GM19193 (cell line): ENCODE data around the gene RHEB.

Experiments
- POLR2A ChIP-seq: IDR thresholded peaks from 4 replicates; pipeline ENCODE4 v1.6.1; 2011; ENCODE audit not compliant: insufficient read depth, insufficient read length; ENCODE audit errors: extremely low read depth

The RHEB gene

DNA sequence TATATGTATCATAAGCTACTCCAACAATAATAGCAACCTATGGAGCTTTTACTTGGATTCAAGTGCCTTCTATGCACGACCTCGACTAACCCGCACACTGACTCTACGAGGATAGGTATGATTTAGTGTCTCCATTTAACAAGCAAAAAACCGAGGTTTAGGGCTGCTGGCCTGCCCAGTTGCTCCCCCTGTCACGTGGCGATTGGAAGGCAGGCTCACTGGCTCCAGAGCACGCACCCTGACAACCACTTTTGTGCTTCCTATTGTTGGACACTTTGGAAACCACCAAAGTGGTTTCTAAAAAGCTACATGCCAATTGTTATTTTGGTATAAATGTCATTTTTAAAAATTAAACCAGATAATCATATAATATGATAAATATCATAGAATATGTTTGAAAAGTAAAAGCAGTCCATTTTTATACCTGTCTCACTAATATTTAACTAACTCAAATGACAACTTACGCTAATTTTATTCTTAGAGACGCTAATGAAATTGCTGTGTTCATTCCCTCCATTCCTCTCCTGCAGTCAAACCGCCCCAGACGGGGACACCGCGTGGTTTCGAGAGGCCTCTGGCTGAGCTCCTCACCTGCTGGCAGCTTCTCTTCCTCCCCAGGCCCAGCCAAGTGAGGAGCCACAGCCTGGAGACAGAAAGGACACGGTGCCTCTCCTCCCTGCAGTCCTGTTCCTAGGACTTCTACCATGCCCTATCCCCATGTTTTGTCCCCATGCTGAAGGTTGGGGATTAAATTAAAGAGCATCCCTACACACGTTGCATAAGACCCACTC is 22.2 kb upstream of the RHEB start:
- TF ChIP-seq POLR2A, result no peak

DNA sequence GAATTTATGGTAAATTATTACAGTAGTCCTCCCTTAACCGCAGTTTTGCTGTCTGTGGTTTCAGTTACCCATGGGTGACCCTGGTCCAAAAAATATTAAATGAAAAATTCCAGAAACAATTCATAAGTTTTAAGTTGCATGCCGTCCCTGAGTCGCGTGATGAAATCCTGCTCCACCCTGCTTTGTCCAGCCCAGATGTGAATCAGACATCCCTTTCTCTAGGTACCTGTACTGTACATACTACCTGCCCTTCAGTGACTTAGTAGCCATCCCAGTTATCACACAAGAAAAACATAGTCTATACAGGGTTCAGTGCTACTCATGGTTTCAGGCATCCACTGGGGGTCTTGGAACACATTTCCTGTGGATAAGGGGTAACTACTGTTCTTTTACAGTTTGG is 20.5 kb upstream of the RHEB start:
- TF ChIP-seq POLR2A, result no peak

DNA sequence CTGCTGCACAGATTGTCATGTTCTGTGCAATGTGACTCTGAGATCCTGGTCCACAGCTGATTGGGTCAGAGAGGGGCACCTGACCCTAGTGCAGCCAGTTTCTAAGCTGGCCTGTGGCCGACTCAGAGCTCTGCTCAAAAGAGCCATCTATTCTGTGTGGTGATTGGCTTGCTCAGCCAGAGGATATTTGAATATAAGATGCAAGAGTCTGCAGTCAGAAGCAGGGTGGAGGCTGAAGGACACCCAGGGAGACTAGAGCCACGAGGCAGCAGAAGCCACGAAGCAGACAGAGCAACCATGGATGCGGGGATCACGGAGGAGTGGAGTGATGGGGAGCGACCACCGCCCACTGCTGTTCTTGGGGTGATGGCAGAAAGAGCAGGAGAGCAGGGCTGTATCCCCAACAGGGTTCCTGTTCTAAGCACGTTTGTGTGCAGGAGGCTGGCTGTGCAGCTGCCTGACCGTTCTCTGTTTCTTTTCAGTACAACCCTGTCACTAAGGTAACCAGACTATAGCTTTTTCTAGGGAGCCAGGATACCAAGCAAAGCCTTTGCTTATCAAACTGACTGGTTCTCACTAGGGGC is 19.5 kb upstream of the RHEB start:
- TF ChIP-seq POLR2A, result no peak

DNA sequence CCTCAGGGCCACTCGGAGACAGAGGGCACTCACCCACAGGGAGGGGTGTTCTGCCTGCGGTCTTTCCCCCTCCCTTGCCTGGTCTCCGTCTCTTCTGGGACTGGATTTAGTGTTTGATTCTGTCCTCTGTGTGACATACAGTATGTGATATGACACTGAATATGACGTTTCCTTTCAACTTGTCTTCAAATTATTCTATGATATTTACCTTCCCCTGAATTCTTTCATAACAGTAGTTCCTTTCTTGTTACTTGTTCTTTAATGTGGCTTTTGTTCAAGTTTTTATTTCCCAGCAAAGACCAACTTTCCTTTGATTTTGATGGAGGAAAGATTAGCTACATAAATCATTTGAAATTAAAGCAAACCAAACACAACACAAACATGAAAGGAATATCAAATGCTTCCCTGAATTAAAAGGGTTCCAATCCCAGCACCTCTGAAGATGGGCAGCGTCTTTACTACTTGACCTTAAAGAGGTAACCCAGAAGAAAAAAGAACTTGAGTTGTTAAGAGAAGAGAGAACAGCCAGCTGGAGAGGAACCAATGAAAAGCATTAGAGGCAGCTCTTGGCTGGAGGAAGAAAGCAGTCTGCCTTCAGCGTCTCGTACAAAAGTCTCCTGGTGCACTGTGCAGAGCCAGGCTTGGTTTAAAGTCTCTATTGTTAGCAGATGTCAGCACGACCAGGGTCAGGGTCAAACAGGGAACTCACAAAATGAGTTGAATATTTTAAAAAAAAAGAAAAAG is 18.3 kb upstream of the RHEB start:
- no peak for TF ChIP-seq POLR2A

DNA sequence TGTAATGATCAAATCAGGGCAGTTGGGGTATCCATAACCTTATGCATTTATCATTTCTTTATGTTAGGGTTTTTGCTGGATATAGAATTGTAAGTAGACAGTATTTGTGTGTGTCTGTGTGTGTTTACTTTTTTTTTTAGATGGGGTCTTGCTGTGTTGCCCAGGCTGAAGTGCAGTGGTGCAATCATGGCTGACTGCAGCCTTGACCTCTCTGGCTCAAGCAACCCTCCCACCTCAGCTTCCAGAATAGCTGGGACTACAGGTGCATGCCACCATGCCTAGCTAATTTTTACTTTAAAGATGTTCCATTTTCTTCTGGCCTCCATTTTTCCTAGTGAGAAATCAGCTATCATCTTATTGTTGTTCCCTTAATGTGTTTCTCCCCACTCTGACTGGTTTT is 10.1 kb upstream of the RHEB start:
- TF ChIP-seq POLR2A, result no peak

DNA sequence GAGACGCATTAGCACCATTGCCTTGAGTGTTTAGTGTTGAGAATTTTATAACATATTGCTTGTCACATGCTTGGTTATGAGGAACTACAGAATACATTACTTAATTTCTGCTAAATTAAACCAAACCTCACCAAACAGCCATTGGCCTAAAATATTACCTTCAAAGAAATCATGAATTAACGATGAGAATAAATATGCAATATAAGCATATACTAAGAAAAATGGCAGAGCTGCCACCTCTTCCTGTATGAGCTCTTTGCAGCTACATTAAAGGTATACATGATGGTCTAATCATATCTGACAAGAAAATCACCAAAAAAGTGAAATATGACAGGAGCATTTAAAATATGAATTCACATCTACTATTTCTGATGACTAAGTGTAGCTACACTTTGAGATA is 5.2 kb upstream of the RHEB start:
- no peak for TF ChIP-seq POLR2A

DNA sequence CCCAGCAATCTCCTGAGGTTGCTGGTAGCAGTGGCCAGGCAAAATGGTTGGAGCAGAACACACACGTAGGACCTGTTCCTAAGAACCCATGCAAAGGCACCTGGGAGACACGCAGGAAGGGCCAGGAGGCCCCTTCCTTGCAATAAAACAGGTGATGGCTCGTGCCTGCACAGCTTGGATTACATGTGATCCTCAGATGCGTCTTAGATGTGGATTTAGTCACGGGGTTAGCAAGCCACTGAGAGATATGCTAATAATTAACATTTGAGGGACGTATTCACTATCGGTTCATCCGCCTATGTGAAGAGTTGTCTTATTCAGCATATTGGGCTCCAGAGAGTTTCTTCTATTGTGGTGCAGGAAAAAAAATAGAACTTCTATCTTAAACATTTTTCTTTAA is 4.6 kb upstream of the RHEB start:
- TF ChIP-seq POLR2A, result no peak

DNA sequence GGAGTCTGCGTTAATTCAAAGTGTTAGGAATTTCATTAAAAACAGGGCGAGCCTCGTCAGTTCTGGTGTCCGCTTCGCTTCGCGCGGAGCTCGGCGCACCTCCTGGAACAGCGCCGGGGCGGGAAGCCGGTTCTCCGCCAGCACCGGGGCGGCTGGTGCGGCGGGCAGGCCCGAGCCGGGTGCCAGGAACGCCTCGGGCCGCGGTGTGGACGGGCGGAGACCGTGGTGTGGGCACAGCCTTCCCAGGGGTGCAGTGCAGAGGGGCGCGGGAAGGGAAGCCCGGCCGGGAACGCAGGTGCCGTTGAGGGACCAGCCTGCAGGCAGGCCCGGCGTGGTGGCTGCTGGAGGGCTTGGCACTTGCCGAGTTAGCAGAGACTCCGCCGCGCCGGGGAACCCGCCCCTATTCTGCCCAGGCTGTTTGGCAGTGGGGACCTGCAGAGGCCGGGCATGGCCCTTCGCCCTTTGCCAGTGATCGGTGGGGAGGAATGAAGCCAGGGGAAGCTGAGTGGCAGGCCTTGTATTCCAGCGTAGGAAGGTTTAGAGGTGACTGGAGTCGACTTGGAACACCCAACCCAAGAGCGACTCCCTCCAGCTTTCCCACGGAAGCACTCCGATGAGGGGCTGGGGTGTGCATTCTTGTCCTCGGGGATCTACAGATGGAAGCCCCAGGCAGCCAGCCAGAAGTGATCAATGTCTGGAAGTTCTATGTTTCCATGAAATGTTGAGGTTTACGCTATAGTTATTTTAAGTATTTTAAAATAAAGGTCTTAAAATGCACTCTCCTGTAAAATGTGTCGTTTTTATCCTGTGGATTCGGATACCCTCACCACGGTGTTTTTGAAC is 945 bp upstream of the RHEB start:
- TF ChIP-seq POLR2A, result no peak

DNA sequence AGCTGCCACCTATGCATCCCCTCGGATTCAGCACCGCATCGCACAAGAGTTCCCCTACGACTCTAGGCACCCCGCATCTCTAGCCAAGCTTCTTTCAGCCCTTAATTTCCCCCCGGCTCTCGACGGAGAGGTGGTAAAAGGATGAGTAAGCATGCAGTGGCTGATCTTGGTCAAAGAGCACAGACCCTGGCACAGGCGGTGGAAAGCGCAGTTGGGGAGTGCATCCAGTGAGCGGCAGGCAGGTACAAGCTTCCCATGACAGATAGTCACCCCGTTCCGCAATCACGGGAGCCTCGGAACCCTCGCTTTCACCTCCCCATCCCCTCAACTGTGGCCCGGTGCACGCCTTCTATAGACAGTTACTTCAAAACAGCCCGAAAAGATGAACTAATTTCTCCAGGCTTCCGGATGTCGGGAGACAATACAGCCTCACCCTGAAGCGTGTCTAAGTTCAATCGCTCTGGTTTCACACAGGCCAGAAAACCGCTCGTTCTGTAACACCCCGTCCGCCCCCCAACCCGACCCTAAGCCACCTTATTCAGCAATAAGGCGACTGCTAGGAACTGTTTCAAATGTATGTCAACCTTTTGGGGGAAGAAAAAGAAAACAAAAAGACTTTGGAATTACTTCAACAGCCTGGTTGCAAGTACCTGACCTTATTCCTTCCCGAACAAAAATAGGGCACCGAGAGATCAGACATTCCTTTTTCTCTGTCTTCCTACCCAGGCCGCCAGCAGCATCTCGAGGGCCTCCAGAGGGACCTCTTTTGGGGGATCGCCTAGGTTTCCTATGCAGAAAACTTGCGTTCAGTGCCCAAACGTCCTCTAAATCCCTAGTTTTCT is 1.4 kb downstream of the RHEB start:
- no peak for TF ChIP-seq POLR2A

DNA sequence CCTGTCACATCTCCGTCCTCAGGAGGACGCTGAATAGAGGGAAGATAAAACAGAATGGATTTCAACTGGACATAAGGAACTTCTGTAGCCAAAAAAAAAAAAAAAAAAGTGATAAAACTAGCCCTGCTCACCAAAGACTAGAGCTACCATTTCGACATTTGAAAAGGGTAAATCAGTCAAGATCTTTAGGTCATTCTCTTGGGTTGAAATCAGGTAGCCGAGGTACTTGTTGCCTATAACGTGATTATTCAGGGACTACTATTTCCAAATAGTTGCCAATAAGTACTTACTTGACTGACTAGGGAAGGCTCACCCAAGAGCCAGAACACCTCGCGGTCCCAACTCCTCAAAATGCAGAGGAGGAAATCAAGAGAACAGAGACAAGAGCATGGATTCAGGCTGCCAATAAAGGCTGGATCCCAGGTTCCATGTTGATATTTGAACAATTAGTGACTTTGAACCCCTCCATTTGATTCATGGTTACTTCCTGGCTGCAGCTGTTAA is 2.0 kb downstream of the RHEB start:
- no peak for TF ChIP-seq POLR2A

DNA sequence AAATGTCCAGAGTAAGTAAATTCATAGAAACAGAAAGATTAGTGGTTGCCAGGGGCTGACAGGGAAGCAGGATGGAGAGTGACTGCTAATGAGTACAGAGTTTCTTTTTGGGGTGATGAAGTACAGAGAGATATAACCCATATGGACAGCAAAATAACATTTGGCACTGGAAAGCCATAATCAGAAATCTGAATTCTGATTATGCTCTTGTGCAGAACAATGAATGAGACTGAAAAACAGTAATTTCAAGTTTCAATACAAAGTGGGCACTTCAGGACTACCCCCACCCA is 4.5 kb downstream of the RHEB start:
- no peak for TF ChIP-seq POLR2A

DNA sequence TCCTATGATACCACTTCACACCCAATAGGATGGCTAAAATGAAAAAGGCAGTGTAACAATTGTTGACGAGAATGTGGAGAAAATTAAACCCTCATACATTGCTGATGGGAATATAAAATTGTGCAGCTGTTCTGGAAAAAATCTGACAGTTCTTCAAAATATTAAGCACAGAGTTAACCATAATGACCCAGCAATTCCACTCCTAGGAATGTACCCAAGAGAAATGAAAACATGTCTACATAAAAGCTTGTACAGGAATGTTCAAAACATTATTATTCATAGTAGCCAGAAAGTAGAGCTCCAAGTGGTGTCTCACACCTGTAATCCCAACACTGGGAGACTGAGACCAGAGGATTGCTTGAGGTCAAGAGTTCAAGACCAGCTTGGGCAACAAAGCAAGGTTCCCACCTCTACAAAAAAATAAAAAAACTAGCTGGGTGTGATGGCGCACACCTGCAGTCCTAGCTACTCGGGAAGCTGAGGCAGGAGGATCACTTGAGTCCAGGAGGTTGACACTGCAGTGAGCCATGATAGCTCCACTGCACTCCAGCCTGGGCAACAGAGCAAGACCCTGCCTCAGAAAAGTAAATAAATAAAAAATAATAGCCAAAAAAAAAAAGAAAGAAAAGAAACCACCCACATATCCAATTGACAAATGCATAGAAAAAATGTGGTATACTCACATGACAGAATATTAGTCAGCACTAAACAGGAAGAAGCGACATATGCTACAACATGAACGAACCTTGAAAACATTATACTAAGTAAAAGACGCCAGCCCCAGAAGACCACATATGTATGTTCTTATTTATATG is 5.0 kb downstream of the RHEB start:
- TF ChIP-seq POLR2A, result no peak

DNA sequence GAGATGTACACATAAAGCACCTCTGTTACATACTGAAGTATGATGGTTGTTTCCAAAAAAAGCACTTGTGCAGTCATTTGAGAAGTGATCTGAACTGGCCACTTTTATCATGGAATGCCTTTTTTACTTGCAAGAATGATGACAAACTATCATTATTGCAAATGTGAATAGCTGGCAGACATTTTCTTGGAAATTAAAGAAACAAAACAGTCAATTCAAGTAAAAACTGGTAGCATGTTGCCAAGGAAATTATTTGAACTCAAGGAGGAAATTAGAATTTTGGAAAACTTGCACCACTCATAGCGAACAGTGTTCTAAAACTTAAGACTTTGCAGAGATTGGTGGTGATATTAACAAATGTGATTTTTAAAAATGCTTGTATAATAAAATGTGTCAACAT is 6.6 kb downstream of the RHEB start:
- no peak for TF ChIP-seq POLR2A
